22Rv1 (cell line): ENCODE data around the gene PTPRM.

ENCODE experiments used
- H3K27ac ChIP-seq: fragments of 450-650 bp; 2 replicates; pipeline ENCODE4 v1.5.1; 2017
- ZFX ChIP-seq: fragments of 450-650 bp; IDR thresholded peaks from 2 replicates; pipeline ENCODE4 v1.6.1; 2017; ENCODE audit warnings: antibody characterized with exemption, borderline replicate concordance
- TF ChIP-seq, protein P1 (sequence below): fragments of 450-650 bp; IDR thresholded peaks from 2 replicates; pipeline ENCODE4 v1.5.1; 2017; ENCODE audit warnings: mild to moderate bottlenecking

The PTPRM gene

DNA sequence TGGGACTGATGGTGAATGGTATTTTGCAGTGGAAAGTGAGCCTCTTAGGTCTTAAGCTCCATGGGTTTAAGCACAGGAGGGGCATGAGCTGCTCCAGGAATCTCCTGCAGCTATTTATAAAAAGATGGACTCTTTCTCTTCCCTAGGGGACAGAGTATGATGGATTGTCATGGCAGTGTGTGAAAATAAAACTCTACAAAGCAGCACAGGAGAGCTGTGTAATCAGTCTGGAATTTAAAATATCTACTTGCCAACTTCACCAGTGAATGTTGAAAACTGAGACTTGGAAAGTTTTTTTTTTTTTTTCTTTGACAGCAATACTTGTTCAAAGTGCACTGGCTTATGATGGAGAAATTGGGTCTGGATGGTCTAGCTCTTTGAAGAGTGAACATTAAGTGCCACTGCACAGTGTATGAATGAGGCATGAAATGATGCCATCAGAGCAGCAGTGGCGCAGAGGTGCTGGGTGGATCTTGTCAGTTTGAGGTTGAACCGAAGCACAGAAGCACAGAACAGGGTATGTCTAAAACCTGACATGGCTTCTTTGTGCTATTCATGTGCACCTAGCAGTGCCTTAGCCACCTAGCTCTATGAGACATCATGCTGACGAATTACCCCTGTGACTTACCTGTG, 245.4 kb downstream of the PTPRM start:
- no peak overlapping the region for H3K27ac ChIP-seq
- TF ChIP-seq, protein P1, sequence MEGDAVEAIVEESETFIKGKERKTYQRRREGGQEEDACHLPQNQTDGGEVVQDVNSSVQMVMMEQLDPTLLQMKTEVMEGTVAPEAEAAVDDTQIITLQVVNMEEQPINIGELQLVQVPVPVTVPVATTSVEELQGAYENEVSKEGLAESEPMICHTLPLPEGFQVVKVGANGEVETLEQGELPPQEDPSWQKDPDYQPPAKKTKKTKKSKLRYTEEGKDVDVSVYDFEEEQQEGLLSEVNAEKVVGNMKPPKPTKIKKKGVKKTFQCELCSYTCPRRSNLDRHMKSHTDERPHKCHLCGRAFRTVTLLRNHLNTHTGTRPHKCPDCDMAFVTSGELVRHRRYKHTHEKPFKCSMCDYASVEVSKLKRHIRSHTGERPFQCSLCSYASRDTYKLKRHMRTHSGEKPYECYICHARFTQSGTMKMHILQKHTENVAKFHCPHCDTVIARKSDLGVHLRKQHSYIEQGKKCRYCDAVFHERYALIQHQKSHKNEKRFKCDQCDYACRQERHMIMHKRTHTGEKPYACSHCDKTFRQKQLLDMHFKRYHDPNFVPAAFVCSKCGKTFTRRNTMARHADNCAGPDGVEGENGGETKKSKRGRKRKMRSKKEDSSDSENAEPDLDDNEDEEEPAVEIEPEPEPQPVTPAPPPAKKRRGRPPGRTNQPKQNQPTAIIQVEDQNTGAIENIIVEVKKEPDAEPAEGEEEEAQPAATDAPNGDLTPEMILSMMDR, result no peak
- TF ChIP-seq ZFX, result no peak

DNA sequence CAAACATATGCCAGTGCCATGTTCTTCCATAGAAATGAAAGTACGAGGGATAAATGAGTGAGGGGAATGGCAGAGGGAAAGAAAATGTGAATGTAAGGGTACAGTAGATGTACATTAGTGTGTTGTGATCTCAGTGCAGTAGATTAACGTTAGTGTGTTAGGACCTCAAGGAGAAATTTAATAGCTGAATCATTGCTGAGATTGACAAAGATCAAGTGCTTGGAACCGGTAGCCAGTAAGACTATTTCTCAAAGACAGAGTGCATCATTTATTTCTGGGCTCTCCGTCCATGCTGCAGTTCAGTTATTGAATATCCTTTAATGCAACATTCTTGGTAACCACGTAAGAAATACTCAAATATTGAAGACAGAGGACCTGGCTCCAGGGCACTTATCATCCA, 246.0 kb downstream of the PTPRM start:
- no peak for TF ChIP-seq ZFX
- TF ChIP-seq, protein P1, result no peak
- H3K27ac ChIP-seq, result no peak overlapping the region

DNA sequence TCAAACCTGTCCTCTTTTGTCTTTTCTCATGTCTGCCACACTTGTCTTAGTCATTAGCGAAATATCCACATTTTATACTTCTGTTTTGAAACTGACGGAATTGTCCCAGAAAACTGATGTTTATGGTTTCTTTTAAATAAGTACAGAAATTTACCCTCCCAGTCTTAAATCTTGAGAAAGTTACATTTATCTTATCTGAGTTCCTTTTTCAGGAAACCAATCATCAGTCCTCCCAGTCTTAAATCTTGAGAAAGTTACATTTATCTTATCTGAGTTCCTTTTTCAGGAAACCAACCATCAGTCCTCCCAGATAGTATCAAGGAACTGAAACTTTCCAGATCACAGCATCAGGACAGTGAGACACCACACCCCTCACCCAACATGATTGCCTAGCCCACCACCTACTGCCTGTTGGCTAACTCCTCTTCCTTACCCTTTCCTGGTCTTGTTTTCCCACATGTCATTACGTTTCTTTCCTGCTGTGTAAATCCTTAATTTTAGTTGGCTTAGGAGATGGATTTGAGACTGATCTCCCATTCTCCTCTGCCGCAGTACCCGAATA, 247.7 kb downstream of the PTPRM start:
- no peak overlapping the region for H3K27ac ChIP-seq
- TF ChIP-seq ZFX, result no peak
- TF ChIP-seq, protein P1, result no peak

DNA sequence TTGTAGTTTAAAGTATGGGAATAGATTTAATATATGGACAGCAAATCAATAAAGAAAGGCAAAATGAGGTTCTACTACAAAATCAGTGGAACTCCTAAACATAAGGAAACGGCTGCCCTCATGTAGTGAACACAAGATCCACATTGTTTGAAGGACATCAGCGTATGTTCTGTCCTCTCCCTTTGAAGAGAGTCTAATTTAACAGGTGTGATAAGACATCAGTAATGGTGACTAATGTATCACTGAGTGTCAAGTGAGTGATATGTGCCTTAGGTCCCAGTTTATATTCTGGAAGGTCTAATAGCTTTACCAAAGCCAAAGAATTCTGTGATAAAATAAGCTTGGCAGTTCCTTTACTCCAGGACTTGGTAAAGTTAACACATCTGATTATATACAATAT, 248.7 kb downstream of the PTPRM start:
- no peak overlapping the region for H3K27ac ChIP-seq
- TF ChIP-seq ZFX, result no peak
- TF ChIP-seq, protein P1, result no peak

GRCh38 chr18:7817575-7818230, 250.6 kb downstream of the PTPRM start:
- no peak overlapping the region for H3K27ac ChIP-seq
- TF ChIP-seq ZFX, result no peak
- TF ChIP-seq, protein P1, result no peak

GRCh38 chr18:7821784-7822183, 254.7 kb downstream of the PTPRM start:
- H3K27ac ChIP-seq, result no peak overlapping the region
- TF ChIP-seq, protein P1, result no peak
- TF ChIP-seq ZFX, result no peak
